ENCODE results near the gene FRMD3.

Gene FRMD3

GRCh38 chr9:83274787-83275186 is 263.4 kb downstream of the FRMD3 start:
- Histone ChIP-seq H3K4me3 (replicated peaks; ENCODE audit: low read depth, low read length) (no peak overlapping the region), H3K27me3 (replicated peaks; ENCODE audit: control insufficient read depth, insufficient read depth, low read length) (no peaks in the 10 kb centered on the region), H3K36me3 (ENCODE audit: control insufficient read depth, insufficient read depth, low read length) (no peaks in the 10 kb centered on the region)
- no peak for DNase-seq (ENCODE audit: extremely low read depth, insufficient read length)
- no peak for TF ChIP-seq CTCF (IDR thresholded peaks at IDR 0.05; ENCODE audit: insufficient read depth, low read length, poor library complexity, severe bottlenecking)

GRCh38 chr9:83271665-83272071 is 266.5 kb downstream of the FRMD3 start:
- no peak for TF ChIP-seq CTCF (IDR thresholded peaks at IDR 0.05; ENCODE audit: insufficient read depth, low read length, poor library complexity, severe bottlenecking)
- Histone ChIP-seq H3K27me3 (replicated peaks; ENCODE audit: control insufficient read depth, insufficient read depth, low read length) (no peaks in the 10 kb centered on the region), H3K36me3 (ENCODE audit: control insufficient read depth, insufficient read depth, low read length) (no peaks in the 10 kb centered on the region), H3K4me3 (replicated peaks; ENCODE audit: low read depth, low read length) (no peak overlapping the region)
- no peak for DNase-seq (ENCODE audit: extremely low read depth, insufficient read length)

- no peak for TF ChIP-seq CTCF (IDR thresholded peaks at IDR 0.05; ENCODE audit: insufficient read depth, low read length, poor library complexity, severe bottlenecking)
- H3K36me3 ChIP-seq (ENCODE audit: control insufficient read depth, insufficient read depth, low read length), result no peaks in the 10 kb centered on the region
- no peaks in the 10 kb centered on the region for H3K27me3 ChIP-seq (replicated peaks; ENCODE audit: control insufficient read depth, insufficient read depth, low read length)
- DNase-seq (ENCODE audit: extremely low read depth, insufficient read length), result no peak
- H3K4me3 ChIP-seq (replicated peaks; ENCODE audit: low read depth, low read length), result no peak overlapping the region
These were observed 268.1 kb downstream of the FRMD3 start for GRCh38 chr9:83270116-83270515.

DNA sequence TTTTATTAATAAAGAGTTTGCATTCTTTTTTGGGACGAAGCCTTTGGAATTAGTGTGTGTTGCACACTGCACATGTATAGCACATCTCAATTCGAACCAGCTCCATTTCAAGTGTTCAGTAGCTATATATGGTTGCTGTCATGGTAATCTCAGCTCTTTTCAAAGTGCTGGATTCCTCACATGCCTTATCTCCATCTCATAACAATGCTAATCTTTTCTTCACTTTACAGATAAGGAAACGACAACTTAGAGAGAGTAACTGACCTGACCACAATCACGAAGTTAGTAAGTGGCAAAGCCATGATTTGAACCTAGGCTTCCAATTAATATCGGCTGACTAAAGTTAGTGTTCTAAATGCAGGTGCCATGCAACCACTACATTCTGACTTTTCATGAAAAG is 270.5 kb downstream of the FRMD3 start:
- H3K36me3 ChIP-seq (ENCODE audit: control insufficient read depth, insufficient read depth, low read length), result no peaks in the 10 kb centered on the region
- no peaks in the 10 kb centered on the region for H3K27me3 ChIP-seq (replicated peaks; ENCODE audit: control insufficient read depth, insufficient read depth, low read length)
- DNase-seq (ENCODE audit: extremely low read depth, insufficient read length), result no peak
- no peak overlapping the region for H3K4me3 ChIP-seq (replicated peaks; ENCODE audit: low read depth, low read length)
- no peak for TF ChIP-seq CTCF (IDR thresholded peaks at IDR 0.05; ENCODE audit: insufficient read depth, low read length, poor library complexity, severe bottlenecking)

DNA sequence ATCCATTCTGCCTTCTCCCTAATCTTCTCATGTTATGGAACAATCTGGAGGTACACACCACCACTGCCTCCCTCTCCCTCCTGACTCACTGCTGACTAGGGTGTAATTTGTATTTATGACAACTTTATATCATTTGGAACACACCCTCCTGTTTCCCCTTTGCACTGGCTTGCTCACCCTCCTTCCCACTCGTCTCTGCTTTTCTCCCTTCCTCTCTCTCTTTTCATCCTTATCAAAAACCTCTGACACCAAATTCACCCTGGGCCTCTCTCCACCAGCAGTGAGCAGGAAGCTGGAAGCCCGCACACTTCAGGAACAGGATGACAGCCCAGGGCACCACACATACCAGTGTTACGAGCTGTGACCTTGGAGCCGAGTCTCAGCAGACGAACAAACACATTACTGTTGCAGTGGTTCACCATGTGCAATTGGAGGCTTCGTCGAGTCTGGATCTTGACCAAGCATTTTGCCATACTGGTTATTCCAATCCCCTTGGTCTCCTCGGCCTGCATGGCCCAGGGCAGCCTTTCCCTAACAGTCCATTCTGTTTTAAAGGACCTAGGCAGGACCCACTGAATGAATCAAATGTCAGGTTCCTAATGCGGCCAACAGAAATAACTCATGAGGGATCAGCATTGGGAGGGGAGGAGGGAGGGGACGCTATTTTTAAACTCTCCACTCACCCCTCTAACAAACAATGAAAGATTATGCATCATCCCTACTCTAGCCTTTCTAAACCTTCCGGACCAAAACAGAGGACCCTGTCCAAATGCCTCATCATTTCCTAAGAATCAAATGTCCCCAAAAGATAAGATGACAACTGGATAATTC is 271.3 kb downstream of the FRMD3 start:
- H3K4me3 ChIP-seq (replicated peaks; ENCODE audit: low read depth, low read length), result no peak overlapping the region
- DNase-seq (ENCODE audit: extremely low read depth, insufficient read length), result no peak

More for the DNA sequence above, 271.3 kb downstream of the FRMD3 start:
- no peak for TF ChIP-seq CTCF (IDR thresholded peaks at IDR 0.05; ENCODE audit: insufficient read depth, low read length, poor library complexity, severe bottlenecking)
- Histone ChIP-seq H3K27me3 (replicated peaks; ENCODE audit: control insufficient read depth, insufficient read depth, low read length) (no peaks in the 10 kb centered on the region), H3K36me3 (ENCODE audit: control insufficient read depth, insufficient read depth, low read length) (no peaks in the 10 kb centered on the region)

Data from GM06990 (cell line).